ENCODE data around the gene ELOVL6.

ELOVL6 gene

DNA sequence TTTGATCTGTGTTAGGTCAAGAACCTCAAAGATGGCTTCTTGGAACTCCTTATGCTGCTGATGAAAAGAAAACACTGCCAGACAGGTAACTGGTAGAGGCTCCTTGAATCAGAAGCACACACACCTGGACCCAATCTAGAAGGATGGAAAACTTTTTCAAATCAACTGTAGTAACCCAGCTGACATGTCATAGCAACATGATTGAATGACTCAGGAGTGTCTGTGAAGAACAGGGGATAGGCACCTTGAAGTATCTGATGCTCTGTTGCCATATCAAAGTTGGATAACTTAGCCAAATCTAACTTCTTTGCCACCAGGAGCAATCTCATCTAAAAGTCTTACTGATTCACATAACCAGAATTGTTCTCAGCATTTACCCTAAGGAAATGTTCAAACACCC, 98.8 kb downstream of the ELOVL6 start:
- no peak for DNase-seq (ENCODE audit: low read depth)
- H3K4me3 ChIP-seq (ENCODE audit: low read length), result no peak overlapping the region
- no peak for TF ChIP-seq CTCF (conservative IDR thresholded peaks at IDR 0.05; ENCODE audit: low read depth, low read length)

- TF ChIP-seq CTCF (conservative IDR thresholded peaks at IDR 0.05; ENCODE audit: low read depth, low read length), result no peak
- no peak for DNase-seq (ENCODE audit: low read depth)
- H3K4me3 ChIP-seq (ENCODE audit: low read length), result no peak overlapping the region
Observed at GRCh38 chr4:110096405-110096804, 102.0 kb downstream of the ELOVL6 start.

- TF ChIP-seq CTCF (conservative IDR thresholded peaks at IDR 0.05; ENCODE audit: low read depth, low read length), result no peak
- no peak for DNase-seq (ENCODE audit: low read depth)
- H3K4me3 ChIP-seq (ENCODE audit: low read length), result no peak overlapping the region
Observed at GRCh38 chr4:110092646-110093045, 105.8 kb downstream of the ELOVL6 start.

DNA sequence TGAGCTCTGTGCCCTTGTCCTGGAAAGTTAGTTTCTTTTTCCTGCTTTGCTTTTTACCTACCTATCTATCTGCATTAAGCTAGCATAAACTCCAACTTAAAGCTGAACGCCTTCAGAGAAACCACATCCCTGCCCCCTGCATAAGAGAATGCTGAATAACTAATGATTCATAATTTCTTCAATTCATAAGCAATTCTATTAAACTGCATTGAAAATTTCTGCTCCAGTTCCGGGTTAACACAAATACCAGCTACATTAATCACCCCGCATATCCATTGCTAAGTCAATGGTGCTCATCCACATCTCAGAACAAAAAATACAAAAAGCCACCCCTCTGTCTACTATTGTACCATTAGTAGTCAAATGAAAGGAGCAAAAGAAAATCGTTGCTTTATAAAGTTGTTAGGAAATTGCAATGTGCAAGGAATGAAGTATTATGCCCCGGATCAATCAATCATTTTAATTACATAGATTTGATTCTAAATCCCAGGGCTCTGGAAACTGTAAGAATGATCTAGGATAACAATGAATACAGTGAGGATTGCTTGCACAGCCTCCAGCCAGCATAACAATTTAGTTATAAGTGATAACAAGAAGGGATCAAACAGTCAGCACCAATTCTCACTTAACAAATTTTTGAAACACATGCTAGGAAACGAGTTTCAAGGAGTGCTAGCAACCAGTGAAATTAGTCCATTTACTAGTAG, 106.8 kb downstream of the ELOVL6 start:
- DNase-seq (ENCODE audit: low read depth), result peak; percentile 27
- H3K4me3 ChIP-seq (ENCODE audit: low read length), result no peak overlapping the region

GRCh38 chr4:110088670-110089069, 109.7 kb downstream of the ELOVL6 start:
- H3K4me3 ChIP-seq (ENCODE audit: low read length), result no peak overlapping the region
- no peak for TF ChIP-seq CTCF (conservative IDR thresholded peaks at IDR 0.05; ENCODE audit: low read depth, low read length)
- DNase-seq (ENCODE audit: low read depth), result no peak

More for the DNA sequence above, 106.8 kb downstream of the ELOVL6 start:
- no peak for TF ChIP-seq CTCF (conservative IDR thresholded peaks at IDR 0.05; ENCODE audit: low read depth, low read length)

DNA sequence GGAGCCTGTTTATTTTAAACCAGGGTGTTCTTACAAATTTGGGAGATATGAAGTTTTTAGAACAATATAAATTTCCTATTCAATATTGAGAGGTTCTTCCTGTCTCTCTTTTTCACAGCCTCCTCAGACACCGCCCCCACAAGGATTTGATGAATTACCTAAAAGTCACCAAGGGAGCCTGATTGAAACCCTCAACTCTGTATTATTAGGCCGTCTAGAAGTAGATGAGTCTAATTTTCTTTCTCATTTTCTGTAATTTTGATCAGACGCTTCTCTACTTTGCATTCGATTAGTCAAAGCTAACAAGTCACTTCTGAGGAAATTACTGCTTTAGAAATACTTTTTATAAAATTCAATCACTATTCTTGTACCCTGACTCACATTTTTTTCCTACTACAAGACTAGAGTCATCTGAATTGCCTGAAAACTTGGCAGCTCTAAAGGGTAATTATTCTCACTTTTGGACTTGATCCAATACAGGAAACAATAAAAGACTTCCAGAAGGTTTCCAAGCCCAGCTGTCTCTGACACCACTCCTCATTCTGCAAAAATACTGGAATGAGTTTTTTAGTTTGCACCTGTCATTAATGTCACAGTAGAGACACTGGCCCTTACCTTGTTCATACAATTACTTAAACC, 111.2 kb downstream of the ELOVL6 start:
- TF ChIP-seq CTCF (conservative IDR thresholded peaks at IDR 0.05; ENCODE audit: low read depth, low read length), result no peak
- DNase-seq (ENCODE audit: low read depth), result peak; percentile 80
- no peak overlapping the region for H3K4me3 ChIP-seq (ENCODE audit: low read length)

- H3K4me3 ChIP-seq (ENCODE audit: low read length), result no peak overlapping the region
- no peak for TF ChIP-seq CTCF (conservative IDR thresholded peaks at IDR 0.05; ENCODE audit: low read depth, low read length)
- DNase-seq (ENCODE audit: low read depth), result no peak
Observed at GRCh38 chr4:110085131-110085530, 113.3 kb downstream of the ELOVL6 start.

Data from retinal pigment epithelial cell (primary cell).